HG03108 (cell line): ENCODE measurements around the gene UVRAG.
A peak's percentile ranks its signal among the peaks of the same experiment; 100 is the strongest.

Experiments
- ATAC-seq: cut with Tn5 transposase; IDR thresholded peaks from one replicate; pipeline ENCODE4 v1.9.1; 2021; ENCODE audit warnings: moderate library complexity; ENCODE audit not compliant: unreplicated experiment

Gene UVRAG

GRCh38 chr11:75814677-75815344, at the start of gene UVRAG:
Gene UVRAG (plus strand): TSS chr11:75815210. CDS start chr11:75815408, 198 bp downstream.
- peak; percentile 76 for ATAC-seq

GRCh38 chr11:75766443-75767227, 48.4 kb upstream of the UVRAG start:
- no peak for ATAC-seq

- ATAC-seq, result no peak
Observed at GRCh38 chr11:75767228-75767572, 47.8 kb upstream of the UVRAG start.

- no peak for ATAC-seq
Observed at GRCh38 chr11:75767793-75768111, 47.3 kb upstream of the UVRAG start.

- ATAC-seq, result peak; percentile 62
Observed at GRCh38 chr11:75768112-75768908, 46.7 kb upstream of the UVRAG start, which contains the start of gene DGAT2. Gene DGAT2 (plus strand): TSS chr11:75768778. CDS start chr11:75768992, 214 bp downstream.

GRCh38 chr11:75768909-75769771, 45.9 kb upstream of the UVRAG start:
- no peak for ATAC-seq

GRCh38 chr11:75770102-75770501, 44.9 kb upstream of the UVRAG start:
- no peak for ATAC-seq

GRCh38 chr11:75771646-75772410, 43.2 kb upstream of the UVRAG start:
- no peak for ATAC-seq

- ATAC-seq, result peak; percentile 81
Observed at GRCh38 chr11:75773595-75774353, 41.2 kb upstream of the UVRAG start.

GRCh38 chr11:75775056-75775455, 40.0 kb upstream of the UVRAG start:
- no peak for ATAC-seq

GRCh38 chr11:75776546-75776945, 38.5 kb upstream of the UVRAG start:
- no peak for ATAC-seq

GRCh38 chr11:75777461-75778110, 37.4 kb upstream of the UVRAG start:
- no peak for ATAC-seq

GRCh38 chr11:75778962-75779361, 36.0 kb upstream of the UVRAG start:
- no peak for ATAC-seq

GRCh38 chr11:75779960-75780359, 35.0 kb upstream of the UVRAG start:
- ATAC-seq, result no peak

- no peak for ATAC-seq
Observed at GRCh38 chr11:75780888-75781287, 34.1 kb upstream of the UVRAG start.

- no peak for ATAC-seq
Observed at GRCh38 chr11:75781296-75781695, 33.7 kb upstream of the UVRAG start.

- no peak for ATAC-seq
Observed at GRCh38 chr11:75781831-75782230, 33.2 kb upstream of the UVRAG start.

- no peak for ATAC-seq
Observed at GRCh38 chr11:75782540-75783263, 32.3 kb upstream of the UVRAG start.
